GM12892 (cell line): ENCODE measurements around the gene ANKRD23.

ENCODE experiments used
- POLR2A ChIP-seq: IDR thresholded peaks from 2 replicates; pipeline ENCODE4 v1.6.1; 2011; ENCODE audit warnings: low read depth, low read length, control low read depth
- POLR2AphosphoS5 ChIP-seq: IDR thresholded peaks from 2 replicates; pipeline ENCODE4 v1.6.1; 2011; ENCODE audit warnings: low read depth, low read length, control low read depth

DNA sequence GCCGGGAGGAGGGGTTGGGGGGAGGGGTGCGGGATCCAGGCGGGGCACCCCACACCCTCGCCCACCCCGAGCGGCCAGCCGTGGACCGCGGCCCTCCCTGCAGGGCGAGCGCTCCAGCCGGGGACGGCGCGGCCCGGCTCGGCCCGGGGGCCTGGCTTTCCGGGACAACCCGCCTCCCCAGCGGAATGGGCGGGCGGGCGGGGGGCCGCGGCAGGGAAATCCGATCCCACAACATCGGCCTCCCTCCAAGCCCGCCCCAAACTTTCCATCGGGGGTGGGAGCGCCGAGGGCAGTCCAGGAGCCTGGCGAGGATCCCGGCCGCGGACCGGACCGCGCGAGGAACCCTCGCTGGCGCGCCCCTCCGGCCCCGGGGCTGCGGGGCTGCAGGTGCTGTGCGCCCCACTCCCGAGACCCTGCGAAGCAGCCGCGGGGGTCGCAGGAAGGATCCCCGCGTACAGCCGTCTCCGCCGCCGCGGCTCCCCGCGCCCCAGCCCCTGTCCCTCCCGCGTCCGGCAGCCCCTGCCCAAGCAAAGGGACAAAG is 25.5 kb upstream of the ANKRD23 start:
- TF ChIP-seq POLR2A (no peak), POLR2AphosphoS5 (no peak)
